ENCODE measurements around the gene SGPL1. TPM values are rescaled to one million over a fixed set of nuclear protein-coding genes. Genes with fewer than 3 reads are reported as not detected.

Gene SGPL1
- total and polyA plus RNA-seq, 2 donors, result 20.5 to 27.4 TPM

DNA sequence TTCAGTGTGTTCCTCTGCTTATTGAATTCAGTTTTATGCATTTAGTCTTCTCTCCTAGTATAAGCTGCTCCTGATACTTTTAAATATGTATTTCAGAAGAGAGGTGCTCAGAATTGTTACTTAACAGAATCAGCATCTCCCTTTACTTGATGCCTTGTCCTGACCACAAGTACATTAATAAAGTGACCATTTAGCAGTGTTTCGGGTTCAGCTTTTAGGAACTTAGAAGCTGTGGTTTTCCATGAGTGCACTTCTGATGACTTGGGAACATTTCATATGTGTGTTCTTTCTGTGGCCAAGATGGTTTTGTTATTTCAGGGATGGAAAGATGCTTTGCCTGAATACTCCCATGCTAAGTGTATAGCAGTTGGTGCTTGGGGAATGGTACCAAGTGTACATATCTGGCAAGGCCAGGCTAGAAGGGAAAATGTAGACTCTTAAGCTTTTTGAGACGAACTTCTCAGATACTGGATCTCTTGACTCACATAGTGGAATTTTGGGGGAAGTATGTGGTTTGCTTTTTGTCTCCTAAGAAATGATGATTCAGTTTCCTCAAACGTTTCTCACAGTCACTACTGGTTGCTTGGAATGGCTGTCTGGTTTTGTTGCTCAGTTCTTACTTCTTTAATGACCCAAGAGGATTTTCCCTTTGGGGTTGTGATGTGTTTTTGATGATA, 17.2 kb downstream of the SGPL1 start:
- Histone ChIP-seq H3K4me1 (ENCODE audit: control insufficient read depth in 2 of 2, insufficient read depth in 2 of 2, low read length in 2 of 2) (no peaks in the 10 kb centered on the region), H3K4me3 (ENCODE audit: low read length in 2 of 2) (no peak overlapping the region), H3K27me3 (ENCODE audit: control insufficient read depth in 2 of 2, insufficient read depth in 1 of 2, low read length in 1 of 2) (no peaks in the 10 kb centered on the region), H3K36me3 (ENCODE audit: control insufficient read depth in 2 of 2, insufficient read depth in 2 of 2, low read length in 1 of 2) (no peaks in the 10 kb centered on the region), H3K9me3 (ENCODE audit: control insufficient read depth in 2 of 2, insufficient read depth in 1 of 2, low read length in 1 of 2) (no peaks in the 10 kb centered on the region), H3K27ac (ENCODE audit: low read depth in 1 of 2, low read length in 1 of 2) (no peak overlapping the region)
- WGBS, result 44% methylated on average over 3 of the region's 3 CpGs
- DNase-seq (ENCODE audit: low read depth in 6 of 9, low spot score in 9 of 9), result peak in 1 of 9 donors; percentile 19

GRCh38 chr10:70833601-70834000, 17.9 kb downstream of the SGPL1 start:
- no peaks in the 10 kb centered on the region for H3K4me1 ChIP-seq (ENCODE audit: control insufficient read depth in 2 of 2, insufficient read depth in 2 of 2, low read length in 2 of 2)
- DNase-seq (ENCODE audit: low read depth in 6 of 9, low spot score in 9 of 9), result no peak
- no peak overlapping the region for H3K27ac ChIP-seq (ENCODE audit: low read depth in 1 of 2, low read length in 1 of 2)
- H3K27me3 ChIP-seq (ENCODE audit: control insufficient read depth in 2 of 2, insufficient read depth in 1 of 2, low read length in 1 of 2), result no peaks in the 10 kb centered on the region
- no peaks in the 10 kb centered on the region for H3K9me3 ChIP-seq (ENCODE audit: control insufficient read depth in 2 of 2, insufficient read depth in 1 of 2, low read length in 1 of 2)
- H3K36me3 ChIP-seq (ENCODE audit: control insufficient read depth in 2 of 2, insufficient read depth in 2 of 2, low read length in 1 of 2), result no peaks in the 10 kb centered on the region
- H3K4me3 ChIP-seq (ENCODE audit: low read length in 2 of 2), result no peak overlapping the region
- WGBS, result 97% methylated on average over 2 of the region's 2 CpGs

- no peaks in the 10 kb centered on the region for H3K27me3 ChIP-seq (ENCODE audit: control insufficient read depth in 2 of 2, insufficient read depth in 1 of 2, low read length in 1 of 2)
- no peak overlapping the region for H3K4me3 ChIP-seq (ENCODE audit: low read length in 2 of 2)
- no peaks in the 10 kb centered on the region for H3K9me3 ChIP-seq (ENCODE audit: control insufficient read depth in 2 of 2, insufficient read depth in 1 of 2, low read length in 1 of 2)
- no peaks in the 10 kb centered on the region for H3K36me3 ChIP-seq (ENCODE audit: control insufficient read depth in 2 of 2, insufficient read depth in 2 of 2, low read length in 1 of 2)
- H3K27ac ChIP-seq (ENCODE audit: low read depth in 1 of 2, low read length in 1 of 2), result no peak overlapping the region
- DNase-seq (ENCODE audit: low read depth in 6 of 9, low spot score in 9 of 9), result no peak
- no peaks in the 10 kb centered on the region for H3K4me1 ChIP-seq (ENCODE audit: control insufficient read depth in 2 of 2, insufficient read depth in 2 of 2, low read length in 2 of 2)
- WGBS, result 98% methylated on average over 5 of the region's 5 CpGs
These were observed 18.3 kb downstream of the SGPL1 start for GRCh38 chr10:70834021-70834420.

DNA sequence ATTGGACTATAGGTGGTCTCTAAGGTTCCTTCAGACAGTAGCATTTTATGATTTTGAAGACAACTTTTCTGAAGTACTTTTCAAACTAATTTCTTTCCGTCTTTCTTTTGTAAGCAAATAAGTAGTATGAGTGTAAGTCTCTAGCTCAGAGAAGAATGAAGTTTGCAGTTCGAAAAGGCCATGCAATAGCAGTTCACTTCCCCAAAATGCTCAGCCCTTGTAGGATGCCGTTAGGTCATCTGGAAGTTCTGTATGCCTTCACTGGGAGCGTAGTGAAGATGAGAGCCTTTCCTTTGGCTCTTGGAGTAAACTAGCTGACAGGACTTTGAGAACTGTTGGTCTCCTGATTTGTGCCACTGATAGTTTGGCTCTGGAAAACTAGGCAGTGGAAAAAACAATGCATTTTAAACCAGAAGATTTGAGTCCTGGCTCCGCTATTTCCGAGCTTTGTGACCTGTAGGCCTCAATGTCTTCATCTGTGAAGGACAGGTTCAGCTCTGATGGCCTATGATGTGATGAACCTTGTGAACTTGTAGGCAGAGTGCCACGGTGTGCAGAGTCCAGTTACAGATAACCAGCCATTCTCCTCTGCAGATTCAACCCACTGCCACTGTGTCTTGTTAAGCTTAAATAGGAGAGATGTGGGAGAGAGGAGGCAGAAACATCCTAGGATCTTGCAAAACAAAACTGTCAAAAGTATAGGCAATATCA, 18.8 kb downstream of the SGPL1 start:
- no peaks in the 10 kb centered on the region for H3K36me3 ChIP-seq (ENCODE audit: control insufficient read depth in 2 of 2, insufficient read depth in 2 of 2, low read length in 1 of 2)
- no peaks in the 10 kb centered on the region for H3K27me3 ChIP-seq (ENCODE audit: control insufficient read depth in 2 of 2, insufficient read depth in 1 of 2, low read length in 1 of 2)
- H3K4me1 ChIP-seq (ENCODE audit: control insufficient read depth in 2 of 2, insufficient read depth in 2 of 2, low read length in 2 of 2), result no peaks in the 10 kb centered on the region
- H3K4me3 ChIP-seq (ENCODE audit: low read length in 2 of 2), result no peak overlapping the region
- no peak overlapping the region for H3K27ac ChIP-seq (ENCODE audit: low read depth in 1 of 2, low read length in 1 of 2)
- WGBS, result 96% methylated on average over 7 of the region's 7 CpGs
- no peaks in the 10 kb centered on the region for H3K9me3 ChIP-seq (ENCODE audit: control insufficient read depth in 2 of 2, insufficient read depth in 1 of 2, low read length in 1 of 2)
- DNase-seq (ENCODE audit: low read depth in 6 of 9, low spot score in 9 of 9), result no peak

GRCh38 chr10:70836319-70836718, 20.6 kb downstream of the SGPL1 start:
- Histone ChIP-seq H3K9me3 (ENCODE audit: control insufficient read depth in 2 of 2, insufficient read depth in 1 of 2, low read length in 1 of 2) (no peaks in the 10 kb centered on the region), H3K4me1 (ENCODE audit: control insufficient read depth in 2 of 2, insufficient read depth in 2 of 2, low read length in 2 of 2) (no peaks in the 10 kb centered on the region), H3K4me3 (ENCODE audit: low read length in 2 of 2) (no peak overlapping the region), H3K36me3 (ENCODE audit: control insufficient read depth in 2 of 2, insufficient read depth in 2 of 2, low read length in 1 of 2) (no peaks in the 10 kb centered on the region), H3K27ac (ENCODE audit: low read depth in 1 of 2, low read length in 1 of 2) (no peak overlapping the region), H3K27me3 (ENCODE audit: control insufficient read depth in 2 of 2, insufficient read depth in 1 of 2, low read length in 1 of 2) (no peaks in the 10 kb centered on the region)
- DNase-seq (ENCODE audit: low read depth in 6 of 9, low spot score in 9 of 9), result no peak
- 96% methylated on average over 2 of the region's 2 CpGs for WGBS

- 97% methylated on average over 3 of the region's 3 CpGs for WGBS
- DNase-seq (ENCODE audit: low read depth in 6 of 9, low spot score in 9 of 9), result no peak
- Histone ChIP-seq H3K27me3 (ENCODE audit: control insufficient read depth in 2 of 2, insufficient read depth in 1 of 2, low read length in 1 of 2) (no peaks in the 10 kb centered on the region), H3K36me3 (ENCODE audit: control insufficient read depth in 2 of 2, insufficient read depth in 2 of 2, low read length in 1 of 2) (no peaks in the 10 kb centered on the region), H3K9me3 (ENCODE audit: control insufficient read depth in 2 of 2, insufficient read depth in 1 of 2, low read length in 1 of 2) (no peaks in the 10 kb centered on the region), H3K4me1 (ENCODE audit: control insufficient read depth in 2 of 2, insufficient read depth in 2 of 2, low read length in 2 of 2) (no peaks in the 10 kb centered on the region), H3K27ac (ENCODE audit: low read depth in 1 of 2, low read length in 1 of 2) (no peak overlapping the region), H3K4me3 (ENCODE audit: low read length in 2 of 2) (no peak overlapping the region)
These were observed 21.9 kb downstream of the SGPL1 start for GRCh38 chr10:70837660-70838059.

DNA sequence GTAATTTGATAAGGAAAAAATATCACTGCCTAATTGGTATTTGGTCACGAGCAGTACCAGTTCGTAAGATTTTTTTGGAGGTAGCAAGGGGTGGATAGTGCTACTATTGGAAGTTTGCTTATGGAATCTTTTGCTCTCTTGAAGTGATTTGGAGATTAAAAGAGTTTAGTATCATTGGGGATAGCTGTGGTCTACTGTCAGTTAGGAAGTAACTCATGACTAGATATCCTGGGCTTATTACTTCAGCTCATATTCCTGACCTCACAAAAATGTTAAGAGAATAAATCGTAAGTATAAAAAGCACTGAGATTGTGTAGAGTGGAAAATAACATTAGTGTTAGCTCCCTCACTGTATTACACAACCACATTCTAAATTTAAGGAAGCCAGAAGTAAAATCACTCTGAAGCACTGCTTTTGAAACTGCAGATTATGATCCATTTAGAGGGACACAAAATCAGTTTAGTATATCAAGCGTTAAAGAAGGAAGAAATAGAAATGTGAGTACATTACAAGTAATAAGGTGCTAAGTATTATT, 22.6 kb downstream of the SGPL1 start:
- Histone ChIP-seq H3K36me3 (ENCODE audit: control insufficient read depth in 2 of 2, insufficient read depth in 2 of 2, low read length in 1 of 2) (no peaks in the 10 kb centered on the region), H3K4me1 (ENCODE audit: control insufficient read depth in 2 of 2, insufficient read depth in 2 of 2, low read length in 2 of 2) (no peaks in the 10 kb centered on the region), H3K4me3 (ENCODE audit: low read length in 2 of 2) (no peak overlapping the region), H3K27ac (ENCODE audit: low read depth in 1 of 2, low read length in 1 of 2) (no peak overlapping the region), H3K27me3 (ENCODE audit: control insufficient read depth in 2 of 2, insufficient read depth in 1 of 2, low read length in 1 of 2) (no peaks in the 10 kb centered on the region), H3K9me3 (ENCODE audit: control insufficient read depth in 2 of 2, insufficient read depth in 1 of 2, low read length in 1 of 2) (no peaks in the 10 kb centered on the region)
- DNase-seq (ENCODE audit: low read depth in 6 of 9, low spot score in 9 of 9), result no peak
- WGBS, result 84% methylated on average over 4 of the region's 4 CpGs

DNA sequence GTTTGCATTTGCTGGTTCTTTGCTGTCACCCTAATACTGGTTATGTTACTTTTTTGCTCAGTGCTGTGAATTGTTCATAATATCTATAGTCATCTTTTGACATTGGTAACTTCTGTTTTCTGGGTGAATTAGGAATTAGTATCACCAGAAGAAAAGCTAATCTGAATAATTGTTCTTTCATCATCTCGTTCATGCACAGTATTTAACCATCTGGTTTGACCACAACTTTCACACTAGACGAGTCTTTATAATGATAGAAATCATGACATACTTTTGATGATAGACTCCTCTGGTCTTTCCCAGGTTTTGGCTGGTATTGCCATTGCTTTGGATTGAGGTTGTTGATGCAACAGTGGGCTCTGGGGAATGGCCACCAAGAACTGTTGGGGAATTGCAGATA, 25.1 kb downstream of the SGPL1 start:
- no peaks in the 10 kb centered on the region for H3K9me3 ChIP-seq (ENCODE audit: control insufficient read depth in 2 of 2, insufficient read depth in 1 of 2, low read length in 1 of 2)
- no peaks in the 10 kb centered on the region for H3K4me1 ChIP-seq (ENCODE audit: control insufficient read depth in 2 of 2, insufficient read depth in 2 of 2, low read length in 2 of 2)
- H3K27ac ChIP-seq (ENCODE audit: low read depth in 1 of 2, low read length in 1 of 2), result no peak overlapping the region
- DNase-seq (ENCODE audit: low read depth in 6 of 9, low spot score in 9 of 9), result no peak
- H3K27me3 ChIP-seq (ENCODE audit: control insufficient read depth in 2 of 2, insufficient read depth in 1 of 2, low read length in 1 of 2), result no peaks in the 10 kb centered on the region
- 63% methylated on average over 2 of the region's 2 CpGs for WGBS
- H3K4me3 ChIP-seq (ENCODE audit: low read length in 2 of 2), result no peak overlapping the region
- no peaks in the 10 kb centered on the region for H3K36me3 ChIP-seq (ENCODE audit: control insufficient read depth in 2 of 2, insufficient read depth in 2 of 2, low read length in 1 of 2)

DNA sequence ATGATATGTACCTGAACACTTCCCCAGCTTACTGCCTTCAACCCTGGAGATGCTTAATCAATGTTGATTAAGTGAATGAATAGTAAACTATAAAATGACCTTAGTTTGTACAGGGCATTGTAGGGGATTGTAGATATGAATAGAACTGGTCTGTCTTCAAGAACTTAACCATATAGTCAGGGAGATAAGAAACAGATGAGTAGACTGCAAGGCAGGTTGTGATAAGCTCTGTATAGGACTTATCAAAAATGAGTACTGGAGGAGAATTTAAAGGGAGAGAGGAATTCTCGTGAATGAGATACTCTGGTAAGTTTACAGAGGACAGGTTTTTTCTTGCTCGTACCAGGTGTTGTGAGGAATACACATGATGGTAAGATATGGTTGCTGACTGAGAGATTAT, 27.6 kb downstream of the SGPL1 start:
- Histone ChIP-seq H3K36me3 (ENCODE audit: control insufficient read depth in 2 of 2, insufficient read depth in 2 of 2, low read length in 1 of 2) (peaks cover 0 to 3% of the 10 kb centered on the region in 2 donors), H3K4me3 (ENCODE audit: low read length in 2 of 2) (no peak overlapping the region), H3K9me3 (ENCODE audit: control insufficient read depth in 2 of 2, insufficient read depth in 1 of 2, low read length in 1 of 2) (no peaks in the 10 kb centered on the region), H3K4me1 (ENCODE audit: control insufficient read depth in 2 of 2, insufficient read depth in 2 of 2, low read length in 2 of 2) (no peaks in the 10 kb centered on the region), H3K27me3 (ENCODE audit: control insufficient read depth in 2 of 2, insufficient read depth in 1 of 2, low read length in 1 of 2) (no peaks in the 10 kb centered on the region), H3K27ac (ENCODE audit: low read depth in 1 of 2, low read length in 1 of 2) (no peak overlapping the region)
- 98% methylated on average over 2 of the region's 2 CpGs for whole genome bisulfite sequencing
- DNase-seq (ENCODE audit: low read depth in 6 of 9, low spot score in 9 of 9), result no peak
